Neural cell (in vitro differentiated cells): ENCODE results near the gene ACAA1. TPM values are rescaled to one million over a fixed set of nuclear protein-coding genes. Genes with fewer than 3 reads are reported as not detected.

Experiments used
- H2AFZ ChIP-seq: fragments of 200-600, 300-800 bp; sonication (generic), shearing (Covaris generic); 2 replicates; pipeline ENCODE4 v1.6.0; 2014; ENCODE audit warnings: low read depth, mild to moderate bottlenecking, antibody characterized with exemption, low read length, moderate library complexity
- H3F3A ChIP-seq: fragments of 200-600 bp; shearing (Covaris generic); 2 replicates; pipeline ENCODE4 v1.6.1; 2016; ENCODE audit warnings: mild to moderate bottlenecking, moderate library complexity, mixed read lengths, antibody characterized with exemption, low read length; ENCODE audit not compliant: insufficient read depth, poor library complexity, severe bottlenecking
- H3K27ac ChIP-seq: fragments of 200-600, 300-800 bp; sonication (generic), shearing (Covaris generic); 2 replicates; pipeline ENCODE4 v1.5.1; 2014; ENCODE audit warnings: mild to moderate bottlenecking, low read length, moderate library complexity
- H3K27me3 ChIP-seq: fragments of 300-800, 200-600 bp; sonication (generic), shearing (Covaris generic); 2 replicates; pipeline ENCODE4 v1.6.0; 2014; ENCODE audit warnings: mild to moderate bottlenecking, low read depth, low read length, moderate library complexity; ENCODE audit not compliant: insufficient read depth
- H3K36me3 ChIP-seq: fragments of 300-800, 200-600 bp; sonication (generic), shearing (Covaris generic); 2 replicates; pipeline ENCODE4 v1.5.1; 2014; ENCODE audit warnings: mild to moderate bottlenecking, antibody characterized with exemption, low read length, moderate library complexity; ENCODE audit not compliant: insufficient read depth
- H3K4me2 ChIP-seq: fragments of 300-800, 200-600 bp; sonication (generic), shearing (Covaris generic); 2 replicates; pipeline ENCODE4 v1.6.0; 2014; ENCODE audit warnings: mild to moderate bottlenecking, low read length
- H3K4me3 ChIP-seq: fragments of 300-800, 200-600 bp; sonication (generic), shearing (Covaris generic); 2 replicates; pipeline ENCODE4 v1.5.1; 2014; ENCODE audit warnings: mild to moderate bottlenecking, low read length, moderate library complexity
- H3K79me2 ChIP-seq: fragments of 200-600 bp; shearing (Covaris generic); replicated peaks from 2 replicates; pipeline ENCODE4 v1.6.0; 2014; ENCODE audit warnings: mild to moderate bottlenecking, low read length, moderate library complexity; ENCODE audit not compliant: insufficient read depth
- H3K9ac ChIP-seq: fragments of 300-800, 200-600 bp; sonication (generic), shearing (Covaris generic); 2 replicates; pipeline ENCODE4 v1.6.1; 2016; ENCODE audit warnings: mild to moderate bottlenecking, low read length, mixed read lengths
- H3K9me2 ChIP-seq: fragments of 200-600 bp; shearing (Covaris generic); 2 replicates; pipeline ENCODE4 v1.6.1; 2016; ENCODE audit warnings: mild to moderate bottlenecking, low read length, mixed read lengths; ENCODE audit not compliant: insufficient read depth
- H3K9me3 ChIP-seq: fragments of 200-600, 300-800 bp; sonication (generic), shearing (Covaris generic); 2 replicates; pipeline ENCODE4 v1.6.1; 2016; ENCODE audit warnings: mild to moderate bottlenecking, mixed run types, low read length, moderate library complexity, mixed read lengths
- H4K20me1 ChIP-seq: fragments of 200-600 bp; shearing (Covaris generic); 2 replicates; pipeline ENCODE4 v1.6.1; 2016; ENCODE audit warnings: mild to moderate bottlenecking, mixed run types; ENCODE audit not compliant: insufficient read depth
- CTCF ChIP-seq: fragments of 450-650 bp; IDR thresholded peaks from 2 replicates; pipeline ENCODE4 v1.5.1; 2014; ENCODE audit warnings: antibody characterized with exemption, mild to moderate bottlenecking, moderate library complexity; ENCODE audit not compliant: poor library complexity, severe bottlenecking
- EP300 ChIP-seq: fragments of 450-650 bp; conservative IDR thresholded peaks from 2 replicates; pipeline ENCODE4 v1.6.1; 2014; ENCODE audit warnings: antibody characterized with exemption, mild to moderate bottlenecking, moderate library complexity; ENCODE audit not compliant: poor library complexity, severe bottlenecking
- EZH2 ChIP-seq: fragments of 200-600, 300-800 bp; shearing (Covaris generic), sonication (generic); IDR thresholded peaks from 2 replicates; pipeline ENCODE4 v1.6.1; 2014; ENCODE audit warnings: antibody characterized with exemption, low read length, borderline replicate concordance, mild to moderate bottlenecking; ENCODE audit not compliant: insufficient read depth, poor library complexity, severe bottlenecking
- MXI1 ChIP-seq: fragments of 450-650 bp; conservative IDR thresholded peaks from 2 replicates; pipeline ENCODE4 v1.6.1; 2014; ENCODE audit warnings: antibody characterized with exemption, mild to moderate bottlenecking; ENCODE audit not compliant: poor library complexity, severe bottlenecking
- POLR2AphosphoS5 ChIP-seq: IDR thresholded peaks from 2 replicates; pipeline ENCODE4 v1.6.1; 2012
- RAD21 ChIP-seq: fragments of 450-650 bp; conservative IDR thresholded peaks from 2 replicates; pipeline ENCODE4 v1.6.1; 2014; ENCODE audit warnings: antibody characterized with exemption, mild to moderate bottlenecking, moderate library complexity
- REST ChIP-seq: IDR thresholded peaks from 2 replicates; pipeline ENCODE4 v1.6.1; 2012; ENCODE audit warnings: borderline replicate concordance
- SMC3 ChIP-seq: fragments of 450-650 bp; conservative IDR thresholded peaks from 2 replicates; pipeline ENCODE4 v1.6.1; 2014; ENCODE audit warnings: antibody characterized with exemption, mild to moderate bottlenecking, moderate library complexity; ENCODE audit not compliant: poor library complexity
- TAF1 ChIP-seq: IDR thresholded peaks from 2 replicates; pipeline ENCODE4 v1.6.1; 2012; ENCODE audit warnings: low read depth
- polyA plus RNA-seq: library from polyadenylated mRNA; depleted of rRNA; stranded (reverse); fragments of >200 nt; gene quantifications from 2 replicates; pipeline ENCODE4 v1.2.3, GENCODE V29; 2014

Gene ACAA1
- polyA plus RNA-seq, 1 donor from 2014 or later = 59.1 TPM

- Histone ChIP-seq H3K27ac (no peak overlapping the region), H3K4me2 (no peak overlapping the region), H3K9ac (no peak overlapping the region), H4K20me1 (no peaks in the 10 kb centered on the region), H3K9me3 (no peaks in the 10 kb centered on the region), H3K79me2 (no peaks in the 10 kb centered on the region), H3K4me3 (no peak overlapping the region), H3K9me2 (no peaks in the 10 kb centered on the region), H3F3A (no peaks in the 10 kb centered on the region), H3K27me3 (no peaks in the 10 kb centered on the region), H3K36me3 (no peaks in the 10 kb centered on the region), H2AFZ (no peak overlapping the region)
- TF ChIP-seq POLR2AphosphoS5 = no peak
- no peak for TF ChIP-seq EZH2
- no peak for TF ChIP-seq EP300
- TF ChIP-seq RAD21 = no peak
- TF ChIP-seq CTCF = no peak
- TF ChIP-seq SMC3 = no peak
- TF ChIP-seq TAF1 = no peak
- TF ChIP-seq MXI1 = no peak
- no peak for TF ChIP-seq REST
Observed at GRCh38 chr3:38146504-38146903, 9.6 kb upstream of the ACAA1 start.

GRCh38 chr3:38143511-38143910 lies 6.6 kb upstream of the ACAA1 start:
- Histone ChIP-seq H3K79me2 (no peaks in the 10 kb centered on the region), H3K27ac (no peak overlapping the region), H3K4me3 (no peak overlapping the region), H3K27me3 (peaks cover 13% of the 10 kb centered on the region), H3K4me2 (no peak overlapping the region), H4K20me1 (no peaks in the 10 kb centered on the region), H3F3A (no peaks in the 10 kb centered on the region), H3K9me3 (no peaks in the 10 kb centered on the region), H3K9ac (no peak overlapping the region), H3K36me3 (no peaks in the 10 kb centered on the region), H2AFZ (no peak overlapping the region), H3K9me2 (no peaks in the 10 kb centered on the region)
- TF ChIP-seq REST (no peak), CTCF (no peak), RAD21 (no peak), EP300 (no peak), MXI1 (no peak), POLR2AphosphoS5 (no peak), TAF1 (no peak), EZH2 (no peak), SMC3 (no peak)
